ENCODE data around the gene CREBBP.

DNA sequence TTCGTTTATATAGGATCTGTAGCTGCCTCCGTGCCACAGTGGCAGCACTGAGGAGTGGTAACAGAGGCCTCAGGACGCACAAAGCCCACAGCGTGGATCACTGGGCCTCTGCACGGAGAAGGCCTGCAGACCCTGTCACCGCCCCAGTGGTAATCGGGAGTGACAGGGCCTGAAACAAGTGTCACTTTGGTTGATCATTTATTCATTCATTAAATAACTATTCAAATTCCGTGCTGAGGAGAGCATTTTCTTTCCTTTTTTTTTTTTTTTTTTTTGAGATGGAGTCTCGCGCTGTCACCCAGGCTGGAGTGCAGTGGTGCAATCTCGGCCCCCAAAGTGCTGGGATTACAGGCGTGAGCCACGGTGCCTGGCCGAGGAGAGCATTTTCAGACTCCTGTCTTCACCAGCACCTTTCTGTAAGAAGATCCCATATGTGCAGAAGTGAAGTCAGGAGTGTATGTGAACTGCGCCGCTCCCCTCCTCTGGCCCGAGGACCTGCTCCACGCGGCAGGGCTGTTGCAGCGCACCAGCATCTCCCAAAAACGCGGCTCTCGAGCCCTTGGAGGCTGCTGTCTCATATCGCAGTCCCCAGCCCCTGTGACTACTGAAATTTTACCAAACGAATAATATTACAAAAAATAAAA, 118.3 kb downstream of the CREBBP start:
- TF ChIP-seq POLR2AphosphoS5 (IDR thresholded peaks at IDR 0.05) (peak in 2 of 3 donors; percentile 7 to 44), CTCF (IDR thresholded peaks at IDR 0.05 in 8 of 11, conservative IDR thresholded peaks at IDR 0.05 in 3 of 11) (no peak)
